ELF-1 (cell line): ENCODE results near the gene KRT79.

Experiments used
- DNase-seq: peaks from one replicate; pipeline ENCODE4 v3.0.0-alpha.2; 2016; ENCODE audit warnings: low read depth, low spot score

The KRT79 gene

GRCh38 chr12:52772188-52772587 is 61.9 kb downstream of the KRT79 start:
- DNase-seq = no peak

DNA sequence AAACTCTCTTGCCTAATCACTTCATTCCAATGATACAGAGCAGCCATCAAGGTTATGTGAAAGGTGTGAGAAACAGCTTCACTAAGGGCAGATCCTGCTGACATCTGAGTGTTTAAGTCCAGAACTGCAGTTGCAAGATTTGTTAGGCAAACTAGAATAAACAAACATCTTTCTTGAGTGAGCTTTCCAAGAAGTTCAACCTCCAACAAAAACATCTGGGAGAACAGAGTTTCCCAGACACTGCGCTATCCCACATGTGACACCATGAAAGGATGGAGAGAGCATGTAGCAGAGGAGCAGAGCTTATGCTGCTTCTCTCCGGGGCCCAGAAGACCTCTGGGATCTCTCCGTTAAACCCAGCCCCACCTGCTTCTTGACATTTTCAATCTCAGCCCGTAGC is 62.6 kb downstream of the KRT79 start:
- no peak for DNase-seq
